G401 (cell line): ENCODE results near the gene SLC47A2. TPM values are rescaled to one million over a fixed set of nuclear protein-coding genes. Genes with fewer than 3 reads are reported as not detected.
A peak's percentile ranks its signal among the peaks of the same experiment; 100 is the strongest.

ENCODE experiments used
- DNase-seq: peaks from one replicate; pipeline ENCODE4 v3.0.0-alpha.2; 2015; ENCODE audit warnings: low spot score
- in situ Hi-C: cut with HindIII; loops from 2 replicates; pipeline ENCODE4 v1.10.0; 2016; ENCODE audit warnings: low sequenced_read_pairs, mixed read lengths
- total RNA-seq: library from RNA; depleted of rRNA; stranded (reverse); fragments of >200 nt; shearing (Covaris generic); gene quantifications from 2 replicates; pipeline ENCODE4 v1.2.3, GENCODE V29; 2014

SLC47A2 gene
- total RNA-seq, 1 experiment from 2014 or later, result not detected

DNA sequence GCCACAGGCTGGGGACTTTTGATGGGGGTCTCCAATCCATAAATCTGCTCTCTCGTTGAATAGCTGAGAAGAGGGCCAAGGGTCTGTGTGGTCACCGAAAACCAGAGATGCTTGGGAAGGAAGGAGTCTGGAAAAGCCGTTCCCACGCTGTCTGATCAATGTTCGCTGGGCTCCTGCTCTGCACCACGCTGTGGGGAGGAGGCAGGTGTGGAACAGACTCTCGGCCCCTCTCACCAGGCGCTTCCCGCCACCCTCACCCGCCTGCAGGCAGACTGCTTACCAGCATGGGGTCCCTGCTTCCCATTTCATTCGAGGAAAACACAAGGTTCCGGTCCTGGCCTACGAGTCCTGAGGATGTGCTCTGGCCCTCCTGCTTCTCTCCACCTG is 32.4 kb upstream of the SLC47A2 start:
- in situ Hi-C loops, result no loop called here
- DNase-seq, result no peak

DNA sequence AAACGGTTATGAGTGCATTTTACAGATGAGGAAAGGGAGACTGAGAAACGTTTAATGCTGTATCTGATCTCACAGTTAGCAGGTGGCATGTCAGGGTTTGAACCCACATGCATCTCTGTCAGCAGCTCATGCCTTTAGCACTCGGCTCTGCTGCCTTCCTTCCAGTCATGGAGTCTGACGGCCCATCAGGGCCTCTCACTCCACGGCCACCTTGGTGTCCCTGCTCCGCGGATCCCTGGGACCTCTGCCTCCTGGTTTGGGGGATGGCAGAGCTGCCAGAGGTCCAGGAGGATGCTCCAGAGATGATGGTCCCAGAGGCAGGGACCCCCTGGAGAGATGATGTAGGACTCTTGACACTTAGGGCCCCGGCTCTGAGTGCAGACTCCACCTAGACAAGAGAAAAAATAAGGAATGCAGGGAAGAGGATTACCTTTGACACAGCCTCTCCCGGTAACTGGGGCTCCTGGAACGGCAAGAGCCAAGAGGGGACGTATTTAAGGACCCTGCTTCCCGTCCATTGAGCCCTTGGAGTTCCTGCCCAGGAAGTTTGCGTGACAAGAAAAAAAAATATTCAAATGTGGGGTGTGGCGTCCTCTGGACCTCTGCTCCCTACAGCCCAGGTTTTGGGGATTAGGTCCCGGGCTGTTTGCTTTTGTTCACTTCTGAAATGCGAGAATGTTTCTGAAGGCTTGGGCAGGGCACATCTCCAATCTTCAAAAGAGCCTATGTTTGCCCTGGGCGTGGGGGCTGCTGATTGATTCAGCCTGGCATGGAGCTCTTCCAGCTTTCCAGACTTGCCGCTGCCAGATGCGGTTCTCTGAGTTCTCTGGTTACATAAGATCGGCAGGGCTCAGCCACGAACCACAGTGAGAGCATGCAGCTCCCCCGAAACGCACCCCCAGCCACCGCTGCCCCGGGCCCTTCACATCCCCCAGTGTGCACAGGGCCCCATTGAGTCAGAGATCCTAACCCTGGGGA is 31.7 kb upstream of the SLC47A2 start, which contains the start of gene ALDH3A1:
Gene ALDH3A1 (minus strand): TSS at position 470 of the 978 bp plus-strand sequence. CDS start 3,169 bp downstream, outside the sequence.
- DNase-seq, result no peak
- in situ Hi-C loops, result no loop called here

DNA sequence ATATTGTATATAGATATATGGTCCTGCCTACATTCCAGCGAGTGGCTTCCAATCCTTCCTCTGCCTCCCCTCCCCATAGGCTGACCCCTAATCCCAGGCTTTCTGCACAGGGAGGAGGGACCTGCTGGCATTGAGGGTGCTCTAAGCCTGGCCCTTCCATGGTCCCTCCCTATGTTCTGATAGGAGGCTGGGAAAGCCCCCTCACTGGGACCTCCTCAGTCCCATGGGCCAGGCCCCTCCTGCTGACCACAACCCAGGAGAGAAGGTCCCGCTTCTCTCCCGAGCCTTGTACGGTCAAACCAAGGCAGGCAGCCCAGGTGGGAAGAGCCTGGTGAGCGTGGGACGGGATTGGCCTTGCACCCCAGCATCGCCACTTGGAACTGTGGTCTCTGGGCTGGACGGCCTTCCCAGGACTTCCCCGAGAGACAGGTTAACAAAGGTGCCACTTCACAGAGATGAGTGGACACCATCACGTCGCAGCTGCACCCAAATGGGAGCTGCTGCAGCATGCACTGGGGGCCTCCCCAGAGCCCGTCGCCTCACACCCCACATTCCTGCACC is 30.9 kb upstream of the SLC47A2 start:
- DNase-seq, result no peak
- in situ Hi-C loops, result no loop called here

GRCh38 chr17:19746517-19746916 is 30.1 kb upstream of the SLC47A2 start:
- in situ Hi-C loops, result no loop called here
- DNase-seq, result no peak

DNA sequence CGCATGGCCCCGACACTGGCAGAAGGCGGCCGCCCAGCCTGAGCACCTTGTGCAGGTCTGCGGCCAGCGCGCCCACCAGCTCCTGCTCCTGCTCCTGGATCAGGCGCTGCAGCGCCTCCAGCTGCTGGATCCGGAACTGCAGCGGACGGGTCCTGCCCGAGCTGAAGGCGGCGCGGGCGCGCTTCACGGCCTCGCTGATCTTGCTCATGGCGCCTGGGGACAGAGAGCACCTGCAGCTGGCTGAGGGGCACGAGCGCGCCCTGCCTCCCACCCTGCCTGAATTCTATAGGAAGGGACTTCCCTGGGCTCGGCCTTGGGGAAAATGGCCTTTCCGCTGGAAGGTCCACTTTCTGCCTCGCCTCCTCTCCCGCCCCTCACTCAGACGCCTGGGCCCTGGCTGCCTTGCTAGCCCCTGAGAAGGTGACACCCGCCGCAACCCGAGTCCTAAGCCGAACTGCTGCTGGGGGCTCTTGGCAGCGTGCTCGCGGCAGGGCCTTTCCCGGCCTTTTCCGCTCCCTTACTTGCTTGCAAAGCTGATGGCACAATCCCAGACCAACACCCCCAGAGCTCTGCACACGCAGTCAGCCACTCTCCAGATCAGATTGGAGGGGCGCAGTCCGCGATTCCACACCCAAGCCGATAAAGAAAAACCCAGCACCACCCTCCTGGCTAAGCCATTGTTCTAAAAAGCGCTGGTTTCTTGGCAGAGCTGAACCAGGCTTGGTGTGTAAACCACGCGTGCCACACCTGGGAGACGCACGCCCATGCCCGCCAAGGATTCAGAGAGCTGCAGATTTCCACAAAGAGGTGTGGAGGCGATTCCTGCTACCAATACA is 28.8 kb upstream of the SLC47A2 start:
- DNase-seq, result peak; percentile 86
- in situ Hi-C loops, result no loop called here

GRCh38 chr17:19744492-19744891 is 28.1 kb upstream of the SLC47A2 start:
- in situ Hi-C loops, result no loop called here
- DNase-seq, result no peak

GRCh38 chr17:19743101-19744100 is 27.0 kb upstream of the SLC47A2 start:
- in situ Hi-C loops, result no loop called here
- DNase-seq, result no peak

DNA sequence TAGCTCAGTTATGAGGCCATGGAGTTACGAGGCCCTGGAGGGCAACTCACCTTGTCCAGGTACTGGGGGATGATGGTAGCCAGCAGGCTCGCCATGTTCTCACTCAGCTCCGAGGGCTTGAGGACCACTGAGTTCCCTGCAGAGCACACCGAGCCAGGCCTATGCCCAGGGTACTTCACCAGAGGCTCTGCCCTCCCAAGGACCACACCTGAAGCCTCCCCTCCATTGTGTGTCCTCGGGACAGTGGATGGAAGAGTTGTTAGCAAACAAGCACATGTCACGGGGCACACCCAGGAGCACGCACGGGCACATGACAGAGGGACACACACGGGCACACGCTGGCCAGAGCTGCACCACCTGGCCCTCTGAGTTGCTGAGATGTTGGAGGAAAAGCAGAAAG is 26.1 kb upstream of the SLC47A2 start:
- in situ Hi-C loops, result no loop called here
- no peak for DNase-seq

- DNase-seq, result no peak
- in situ Hi-C loops, result no loop called here
Observed at GRCh38 chr17:19741832-19742457, 25.6 kb upstream of the SLC47A2 start.

DNA sequence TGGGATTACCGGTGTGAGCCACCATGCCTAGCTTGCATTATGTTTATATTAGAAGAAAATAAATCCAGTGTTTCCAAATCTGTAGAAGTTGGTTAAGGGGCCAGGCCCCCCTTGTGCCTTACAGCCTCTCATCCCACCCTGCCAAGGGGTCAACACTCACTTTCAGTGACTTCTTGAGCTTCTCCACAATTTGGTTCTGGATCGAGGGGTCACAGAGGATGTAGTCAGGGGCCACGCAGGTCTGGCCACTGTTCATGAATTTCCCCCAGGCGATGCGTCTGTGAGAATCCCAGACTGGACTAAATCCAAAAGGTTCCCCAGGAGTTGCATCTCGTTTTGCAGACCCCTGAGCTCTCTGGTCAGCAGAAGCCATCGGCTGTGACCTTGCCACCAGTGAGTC is 24.5 kb upstream of the SLC47A2 start:
- in situ Hi-C loops, result no loop called here
- DNase-seq, result no peak

DNA sequence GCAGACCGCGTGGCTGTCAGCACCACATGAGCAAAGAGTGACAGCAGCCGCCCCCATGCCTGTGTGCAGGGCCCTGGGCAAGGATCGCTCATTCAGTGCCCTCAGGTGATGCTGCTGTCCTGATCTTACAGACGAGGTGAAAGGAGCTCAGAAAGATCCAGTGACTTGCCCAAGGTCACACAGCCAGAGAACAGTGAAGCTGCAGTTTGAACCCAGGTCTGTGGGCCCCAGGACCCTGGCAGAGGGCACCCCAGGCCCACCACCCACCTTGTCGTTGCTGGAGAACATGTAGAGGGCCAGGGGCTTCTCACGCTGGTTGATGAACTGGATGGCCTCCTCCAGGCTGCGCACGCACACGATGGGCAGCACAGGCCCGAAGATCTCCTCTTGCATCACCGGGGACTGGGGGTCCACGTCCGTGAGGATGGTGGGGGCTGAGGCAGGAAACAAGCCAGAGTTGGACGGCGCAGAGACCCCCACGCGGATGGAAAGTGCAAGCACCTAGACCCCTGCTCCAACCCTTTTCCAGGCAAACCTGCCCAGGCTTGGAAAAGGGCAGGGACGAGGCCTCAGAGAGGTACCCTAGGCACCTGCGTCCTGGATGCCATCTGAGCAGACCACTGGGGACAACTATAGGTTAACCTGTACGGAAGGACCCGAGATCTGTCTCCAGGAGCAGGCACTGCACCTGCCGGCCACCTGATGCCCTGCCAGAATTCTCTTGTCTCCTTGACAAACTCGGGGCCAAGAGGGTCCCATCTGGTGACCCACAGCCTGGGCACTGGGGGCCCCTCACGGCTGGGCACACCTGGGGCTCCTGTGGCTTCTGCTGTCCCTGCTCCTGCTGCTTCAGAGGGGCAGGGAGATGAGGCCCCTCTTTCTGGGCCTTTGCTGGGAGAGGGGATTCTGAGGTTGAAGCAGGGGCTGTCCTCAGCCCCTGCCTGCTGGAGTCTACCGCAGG is 23.1 kb upstream of the SLC47A2 start:
- in situ Hi-C loops, result no loop called here
- no peak for DNase-seq

- in situ Hi-C loops, result no loop called here
- DNase-seq, result no peak
Observed at GRCh38 chr17:19738757-19739156, 22.4 kb upstream of the SLC47A2 start.

- DNase-seq, result no peak
- in situ Hi-C loops, result no loop called here
Observed at GRCh38 chr17:19738073-19738449, 21.7 kb upstream of the SLC47A2 start.

- no peak for DNase-seq
- in situ Hi-C loops, result no loop called here
Observed at GRCh38 chr17:19737305-19738072, 21.1 kb upstream of the SLC47A2 start.

DNA sequence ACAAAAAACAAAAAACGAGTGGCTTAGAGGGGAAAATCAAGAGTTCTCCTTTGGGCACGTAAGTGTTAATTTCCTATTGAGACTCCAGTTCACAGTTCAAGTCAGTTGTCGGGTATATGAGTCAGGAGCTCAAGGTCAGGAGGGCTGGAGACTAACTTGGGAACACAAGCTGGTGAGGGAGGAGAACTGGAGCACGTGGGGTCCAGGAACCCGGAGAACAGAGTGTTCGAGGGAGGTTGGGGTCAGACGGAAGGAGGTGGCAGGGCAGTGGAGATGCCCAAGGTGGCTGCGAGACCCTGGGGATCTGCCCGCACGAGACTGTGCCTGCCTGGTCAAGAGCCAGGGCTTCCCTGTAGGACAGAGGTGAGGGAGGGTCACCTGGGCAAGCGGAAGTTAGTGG is 19.7 kb upstream of the SLC47A2 start:
- in situ Hi-C loops, result no loop called here

DNA sequence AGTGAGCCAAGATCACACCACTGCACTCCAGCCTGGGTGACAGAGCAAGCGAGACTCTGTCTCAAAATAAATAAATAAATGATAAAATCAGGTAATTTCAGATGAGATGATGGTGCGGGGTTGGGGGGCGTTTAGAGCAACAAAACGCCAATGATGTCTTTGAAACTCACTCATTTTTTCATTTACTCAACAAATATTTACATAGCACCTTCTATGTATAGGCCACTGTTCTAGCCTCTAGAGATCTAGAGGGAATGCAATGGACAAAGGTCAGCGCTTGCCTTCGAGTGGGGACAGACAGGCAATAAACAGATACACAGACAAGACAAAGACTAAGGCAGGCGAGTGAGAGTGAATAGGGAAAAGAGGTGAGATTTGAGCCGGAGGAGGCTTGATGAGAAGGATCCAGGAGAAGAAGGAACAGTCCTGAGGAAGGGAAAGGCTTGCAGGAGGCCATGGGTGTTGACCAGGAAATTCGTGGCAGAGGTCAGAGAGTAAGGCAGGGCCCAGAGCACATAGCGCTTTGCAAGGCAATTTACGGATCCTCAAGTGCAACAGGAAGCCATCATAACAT is 17.7 kb upstream of the SLC47A2 start:
- DNase-seq, result no peak

More for the DNA sequence above, 19.7 kb upstream of the SLC47A2 start:
- no peak for DNase-seq

More for the DNA sequence above, 17.7 kb upstream of the SLC47A2 start:
- in situ Hi-C loops, result no loop called here
